GM21723 (cell line): ENCODE measurements around the gene RBBP8NL.

Experiments
- ATAC-seq: cut with Tn5 transposase; IDR thresholded peaks from one replicate; pipeline ENCODE4 v1.9.1; 2021; ENCODE audit warnings: mild to moderate bottlenecking, moderate library complexity; ENCODE audit not compliant: unreplicated experiment

RBBP8NL gene

DNA sequence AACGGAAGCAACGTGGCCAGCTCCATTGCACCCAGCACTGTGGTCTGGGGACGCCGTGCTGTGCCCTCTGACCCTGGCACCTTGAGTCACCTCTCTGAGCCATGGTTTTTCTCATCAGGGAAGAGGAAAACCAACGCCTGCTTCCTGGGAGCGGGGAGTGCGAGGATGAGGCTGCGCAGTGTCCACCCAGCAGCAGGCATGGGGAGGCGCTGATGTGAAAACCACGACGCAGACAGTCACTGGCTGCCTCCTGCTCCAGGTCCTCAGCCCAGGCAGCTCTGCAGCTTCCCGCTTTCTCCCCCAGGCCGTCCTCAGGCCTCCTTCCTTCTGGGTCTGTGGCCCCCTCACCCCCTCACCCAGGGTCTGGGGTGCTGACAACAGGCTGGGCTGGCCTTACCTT is 34.5 kb upstream of the RBBP8NL start:
- ATAC-seq: no peak

DNA sequence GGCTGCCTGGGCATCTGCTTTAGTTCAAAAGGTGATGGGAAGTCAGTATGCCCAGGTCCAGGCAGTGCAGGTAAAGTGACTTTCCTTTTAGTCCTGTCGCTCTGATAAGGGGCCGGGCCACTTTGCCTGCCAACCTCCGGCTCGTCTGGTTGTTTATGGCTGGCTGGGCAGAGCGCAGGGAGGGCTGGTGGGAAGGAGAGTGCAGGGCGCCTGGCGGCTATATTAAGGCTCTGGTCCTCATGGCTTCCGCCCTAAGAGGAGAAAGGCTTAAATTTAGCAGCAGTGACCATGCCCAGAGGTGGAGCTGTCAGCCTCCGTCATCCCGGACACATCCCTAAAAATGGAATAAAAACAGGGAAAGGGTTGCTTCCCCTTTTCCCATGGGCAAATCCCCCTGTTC is 33.8 kb upstream of the RBBP8NL start:
- no peak for ATAC-seq

- no peak for ATAC-seq
Observed at GRCh38 chr20:62460678-62461077, 33.3 kb upstream of the RBBP8NL start.

DNA sequence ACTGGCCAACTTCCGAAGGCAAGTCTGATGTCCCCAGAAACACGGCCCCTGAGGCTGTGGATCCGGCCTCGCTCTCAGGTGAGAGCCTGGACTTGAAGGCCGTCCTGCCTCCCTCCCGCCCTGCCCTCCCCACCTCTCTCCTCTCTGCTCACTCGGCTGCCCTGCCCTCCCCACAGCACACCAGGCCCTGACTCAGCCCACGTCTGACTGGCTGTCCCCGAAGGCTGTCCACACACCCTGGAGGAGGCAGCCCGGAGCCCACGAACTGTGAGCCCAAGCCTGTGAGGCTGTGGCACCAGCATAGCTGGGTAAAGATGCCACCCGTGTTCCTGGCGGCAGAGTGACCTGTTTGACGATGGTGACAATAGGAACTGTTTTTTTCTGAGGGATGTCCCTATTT is 32.1 kb upstream of the RBBP8NL start:
- no peak for ATAC-seq

GRCh38 chr20:62458275-62459251 is 31.2 kb upstream of the RBBP8NL start:
- ATAC-seq: no peak

- ATAC-seq: no peak
Observed at GRCh38 chr20:62457831-62458230, 30.5 kb upstream of the RBBP8NL start.

DNA sequence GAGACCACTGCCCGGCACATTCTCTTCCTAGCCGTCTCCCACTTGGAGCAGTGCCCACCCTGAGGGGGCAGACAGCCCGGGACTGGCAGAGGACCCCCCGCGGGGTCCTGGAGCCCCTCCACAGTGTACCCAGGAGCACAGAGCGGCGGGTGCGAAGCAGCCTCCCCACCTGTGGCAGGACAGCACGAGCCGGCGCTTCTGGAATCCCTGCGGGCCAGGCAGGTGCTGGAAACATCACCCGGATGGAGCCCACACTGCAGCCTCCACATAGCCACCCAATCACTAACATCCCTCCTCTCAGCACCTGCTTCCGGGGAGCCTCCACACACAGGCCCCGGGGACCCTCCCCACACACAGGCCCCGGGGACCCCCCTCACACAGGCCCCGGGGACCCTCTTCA is 29.8 kb upstream of the RBBP8NL start:
- no peak for ATAC-seq

DNA sequence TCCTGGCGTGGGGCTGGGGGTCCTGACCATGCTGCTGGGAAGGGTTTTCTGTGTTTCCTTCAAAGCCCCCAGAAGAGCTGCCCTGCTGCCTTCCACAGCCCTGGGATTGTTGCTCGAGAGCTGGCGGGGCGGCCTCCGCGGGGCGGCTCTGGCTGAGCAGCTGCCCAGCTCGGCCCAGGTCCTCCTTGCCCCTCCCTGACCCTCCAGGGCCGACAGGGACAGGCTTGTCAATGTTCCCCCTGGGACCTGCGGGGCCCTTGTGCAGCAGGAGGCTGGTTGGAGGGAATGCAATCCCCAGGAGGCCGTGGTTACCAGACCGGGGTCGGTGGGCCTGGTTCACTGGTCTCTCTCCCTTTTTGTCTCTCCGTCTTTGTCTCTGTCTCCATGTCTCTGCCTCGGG is 28.6 kb upstream of the RBBP8NL start:
- no peak for ATAC-seq

GRCh38 chr20:62454904-62455636 is 27.7 kb upstream of the RBBP8NL start:
- ATAC-seq: no peak

DNA sequence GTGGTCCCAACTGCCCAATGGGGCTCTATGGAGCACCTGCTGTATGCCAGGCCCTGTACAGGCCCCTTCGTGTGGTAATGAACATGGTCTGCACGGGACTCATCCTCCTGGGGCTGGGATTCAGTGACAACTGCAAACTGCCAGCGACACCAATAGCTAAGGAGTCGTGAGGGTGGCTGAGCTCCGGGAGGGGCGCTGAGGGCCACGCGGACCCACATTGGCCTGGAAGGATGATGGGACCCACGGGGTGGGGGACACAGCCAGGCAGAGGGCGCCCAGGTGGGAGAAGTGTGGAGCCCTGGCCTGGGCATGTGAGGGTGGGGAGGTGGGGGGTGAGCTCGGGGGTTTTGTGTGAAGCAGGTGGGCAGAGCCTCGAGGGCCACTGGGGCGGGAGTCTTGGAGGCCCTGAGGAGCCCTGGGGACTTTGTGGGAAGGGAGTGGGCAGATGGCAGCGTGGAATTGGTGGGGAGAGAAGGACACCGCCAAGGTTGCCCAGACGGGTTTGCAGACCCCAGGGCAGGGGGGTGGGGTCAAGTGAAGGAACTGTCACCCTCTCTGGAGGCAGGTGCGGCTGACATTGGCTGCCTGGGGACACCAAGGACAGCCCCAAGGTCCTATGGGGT is 26.0 kb upstream of the RBBP8NL start:
- ATAC-seq: no peak

DNA sequence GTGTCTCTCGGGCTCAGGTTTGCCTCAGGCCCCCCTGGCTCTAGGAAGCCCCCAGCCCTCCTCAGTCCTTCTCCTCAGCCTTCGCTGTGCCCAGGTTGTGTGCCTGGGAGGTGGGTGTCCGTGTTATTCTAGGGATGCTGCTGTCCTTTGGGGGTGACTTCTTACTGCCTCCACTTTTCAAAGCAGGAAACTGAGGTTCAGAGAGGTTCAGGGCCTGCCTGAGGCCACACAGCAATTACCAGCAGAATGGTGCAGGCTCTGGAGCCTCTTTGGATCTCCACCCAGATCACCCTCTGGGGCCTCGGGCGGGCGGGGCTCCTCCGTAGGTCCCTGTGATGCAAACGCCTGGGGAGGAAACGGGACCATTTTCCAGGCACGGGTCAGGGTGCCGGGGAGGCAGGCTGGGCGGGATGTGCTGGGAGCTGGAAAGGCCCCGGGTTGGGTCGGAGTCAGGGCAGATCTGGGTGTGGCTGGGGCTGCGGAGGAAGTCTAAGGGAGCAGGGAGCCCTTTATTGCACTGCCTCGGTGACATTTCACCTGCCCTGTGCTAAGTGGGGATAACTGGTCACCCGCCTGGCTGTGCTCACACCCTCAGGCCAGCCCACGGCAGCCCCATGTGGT is 25.2 kb upstream of the RBBP8NL start:
- ATAC-seq: no peak

DNA sequence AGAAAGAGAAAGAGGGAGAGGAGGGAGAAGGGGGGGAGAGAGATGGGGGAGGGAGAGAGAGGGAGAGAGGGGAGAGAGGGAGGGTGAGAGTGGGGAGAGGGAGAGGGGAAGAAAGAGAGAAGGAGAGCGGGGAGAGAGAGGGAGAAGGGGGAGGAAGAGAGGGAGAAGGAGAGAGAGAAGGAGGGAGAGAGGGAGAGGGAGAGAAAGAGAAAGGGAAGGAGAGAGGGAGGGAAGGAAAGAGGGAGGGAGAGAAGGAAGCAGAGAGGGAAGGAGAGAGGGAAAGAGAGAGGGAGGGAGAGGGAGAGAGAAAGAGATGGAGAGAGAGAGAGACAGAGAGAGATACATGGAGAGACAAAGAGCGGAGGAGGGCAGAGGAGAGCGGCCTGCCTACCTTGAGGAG is 24.6 kb upstream of the RBBP8NL start:
- ATAC-seq: no peak

DNA sequence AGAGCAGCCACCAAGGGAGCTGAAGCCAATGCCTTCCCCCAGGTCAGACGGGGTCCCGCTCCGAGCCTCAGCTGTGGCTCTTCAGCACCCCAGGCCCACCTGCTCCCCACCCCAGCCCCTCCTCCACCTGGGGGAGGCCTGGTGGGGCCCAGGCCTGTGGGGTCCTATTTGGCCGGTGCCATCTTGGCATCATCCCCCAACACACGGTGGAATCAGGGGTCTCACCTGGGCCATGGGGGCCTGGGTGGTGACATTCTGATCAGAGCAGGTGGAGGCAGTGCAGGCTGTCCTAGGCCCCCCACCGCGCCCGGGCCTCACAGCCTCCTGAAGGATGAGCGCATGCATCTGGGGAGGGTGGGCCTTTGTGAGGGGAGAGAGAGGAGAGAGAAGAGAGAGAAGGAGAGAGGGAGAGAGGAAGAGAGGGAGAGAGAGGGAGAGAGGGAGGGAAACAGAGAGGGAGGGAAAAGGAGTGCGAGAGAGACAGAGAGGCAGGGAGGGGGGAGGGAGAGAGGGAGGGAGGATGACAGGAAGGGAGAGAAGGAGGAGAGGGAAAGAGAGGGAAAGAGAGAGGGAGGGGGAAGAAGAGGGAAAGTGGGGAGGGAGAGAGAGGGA is 23.9 kb upstream of the RBBP8NL start:
- ATAC-seq: no peak

- no peak for ATAC-seq
Observed at GRCh38 chr20:62449951-62450691, 22.8 kb upstream of the RBBP8NL start.

DNA sequence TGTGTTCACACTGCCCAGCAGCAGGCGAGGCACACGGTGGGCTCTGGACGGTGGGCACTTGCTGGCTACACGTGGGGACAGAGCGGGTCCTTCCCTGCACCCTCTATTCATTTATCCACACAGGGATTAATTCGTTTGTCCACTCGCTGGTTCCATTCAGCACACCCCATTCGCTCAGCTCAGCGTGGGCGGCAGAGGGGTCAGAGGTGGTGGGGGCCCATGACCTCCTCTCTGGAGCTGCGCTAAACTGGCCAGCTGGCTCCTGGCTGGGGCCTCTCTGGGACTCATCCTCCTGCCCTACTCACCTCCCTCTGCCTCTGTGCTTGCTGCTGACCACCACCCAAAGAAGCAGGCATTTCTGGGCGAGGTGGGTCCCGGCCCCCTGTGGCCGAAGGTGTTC is 21.4 kb upstream of the RBBP8NL start:
- no peak for ATAC-seq

- ATAC-seq: no peak
Observed at GRCh38 chr20:62448038-62448437, 20.7 kb upstream of the RBBP8NL start.

- no peak for ATAC-seq
Observed at GRCh38 chr20:62446888-62447869, 19.8 kb upstream of the RBBP8NL start.

- no peak for ATAC-seq
Observed at GRCh38 chr20:62446481-62446880, 19.1 kb upstream of the RBBP8NL start.
